ENCODE data around the gene UNC13A.

DNA sequence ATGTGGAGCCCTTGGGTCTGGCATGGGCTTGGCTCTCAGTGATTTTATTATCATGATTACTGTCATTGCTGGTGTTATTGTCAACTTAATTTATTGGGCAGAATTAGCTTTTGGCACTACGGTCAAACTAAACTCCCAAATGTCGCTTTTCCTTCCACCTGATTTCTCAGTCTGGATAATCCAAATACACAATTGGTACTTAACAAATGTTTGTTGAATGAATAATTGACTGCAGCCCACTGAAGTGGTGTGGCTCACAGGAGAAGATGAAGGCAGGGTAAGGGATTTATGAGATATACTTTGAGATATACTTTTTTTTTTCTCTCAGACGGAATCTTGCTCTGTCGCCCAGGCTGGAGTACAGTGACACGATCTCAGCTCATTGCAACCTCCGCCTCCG lies 131.2 kb downstream of the UNC13A start:
- TF ChIP-seq, protein P1, sequence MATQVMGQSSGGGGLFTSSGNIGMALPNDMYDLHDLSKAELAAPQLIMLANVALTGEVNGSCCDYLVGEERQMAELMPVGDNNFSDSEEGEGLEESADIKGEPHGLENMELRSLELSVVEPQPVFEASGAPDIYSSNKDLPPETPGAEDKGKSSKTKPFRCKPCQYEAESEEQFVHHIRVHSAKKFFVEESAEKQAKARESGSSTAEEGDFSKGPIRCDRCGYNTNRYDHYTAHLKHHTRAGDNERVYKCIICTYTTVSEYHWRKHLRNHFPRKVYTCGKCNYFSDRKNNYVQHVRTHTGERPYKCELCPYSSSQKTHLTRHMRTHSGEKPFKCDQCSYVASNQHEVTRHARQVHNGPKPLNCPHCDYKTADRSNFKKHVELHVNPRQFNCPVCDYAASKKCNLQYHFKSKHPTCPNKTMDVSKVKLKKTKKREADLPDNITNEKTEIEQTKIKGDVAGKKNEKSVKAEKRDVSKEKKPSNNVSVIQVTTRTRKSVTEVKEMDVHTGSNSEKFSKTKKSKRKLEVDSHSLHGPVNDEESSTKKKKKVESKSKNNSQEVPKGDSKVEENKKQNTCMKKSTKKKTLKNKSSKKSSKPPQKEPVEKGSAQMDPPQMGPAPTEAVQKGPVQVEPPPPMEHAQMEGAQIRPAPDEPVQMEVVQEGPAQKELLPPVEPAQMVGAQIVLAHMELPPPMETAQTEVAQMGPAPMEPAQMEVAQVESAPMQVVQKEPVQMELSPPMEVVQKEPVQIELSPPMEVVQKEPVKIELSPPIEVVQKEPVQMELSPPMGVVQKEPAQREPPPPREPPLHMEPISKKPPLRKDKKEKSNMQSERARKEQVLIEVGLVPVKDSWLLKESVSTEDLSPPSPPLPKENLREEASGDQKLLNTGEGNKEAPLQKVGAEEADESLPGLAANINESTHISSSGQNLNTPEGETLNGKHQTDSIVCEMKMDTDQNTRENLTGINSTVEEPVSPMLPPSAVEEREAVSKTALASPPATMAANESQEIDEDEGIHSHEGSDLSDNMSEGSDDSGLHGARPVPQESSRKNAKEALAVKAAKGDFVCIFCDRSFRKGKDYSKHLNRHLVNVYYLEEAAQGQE (IDR thresholded peaks at IDR 0.05; ENCODE audit: insufficient read depth in 1 of 2, low read depth in 2 of 2, low read length in 2 of 2): no peak
- TF ChIP-seq POLR2AphosphoS5 (IDR thresholded peaks at IDR 0.05; ENCODE audit: low read depth, low read length) (no peak), SIN3A (IDR thresholded peaks at IDR 0.05; ENCODE audit: borderline replicate concordance, insufficient read depth, low read length) (no peak), TAF1 (IDR thresholded peaks at IDR 0.05; ENCODE audit: borderline replicate concordance, insufficient read depth, low read length) (no peak), FOXP2 (optimal IDR thresholded peaks at IDR 0.05; ENCODE audit: borderline replicate concordance, extremely low read depth, extremely low read length, insufficient read depth) (no peak)

Data from PFSK-1 (cell line).